ENCODE measurements around the gene CFAP97D1. TPM values are rescaled to one million over a fixed set of nuclear protein-coding genes. Genes with fewer than 3 reads are reported as not detected.

Gene CFAP97D1
- total RNA-seq, 1 experiment from 2014 or later = 0.13 TPM

DNA sequence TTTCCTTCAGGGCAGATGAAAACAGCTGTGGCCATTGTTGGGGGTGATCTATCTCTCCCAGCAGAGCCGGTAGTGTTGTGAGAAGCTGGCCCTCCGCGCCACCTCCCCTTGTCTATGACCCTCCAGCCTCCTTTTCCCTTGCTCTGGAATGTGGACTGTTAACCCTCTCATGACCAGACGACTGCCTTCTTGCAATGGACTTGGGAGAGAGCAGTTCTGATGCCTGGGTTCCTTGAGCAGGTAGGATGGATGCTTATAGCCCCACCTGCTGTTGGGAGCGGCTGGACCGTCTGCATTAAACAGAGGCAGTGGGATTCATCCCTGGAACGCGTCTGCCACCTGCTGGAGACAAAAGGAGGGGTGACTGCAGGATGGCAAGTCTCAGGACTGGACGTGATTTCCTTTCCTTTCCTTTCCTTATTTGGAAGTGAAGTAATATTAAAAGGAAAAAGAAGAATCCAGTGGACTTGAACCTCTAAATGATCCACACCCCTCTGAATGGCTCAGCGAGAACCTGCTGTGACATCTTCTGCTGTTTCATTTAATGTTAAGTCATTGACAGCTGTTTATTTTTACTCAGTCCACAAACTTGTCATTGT lies 19.9 kb upstream of the CFAP97D1 start:
- no peak for TF ChIP-seq ELF4 (CRISPR knock-in tag; IDR thresholded peaks at IDR 0.05; ENCODE audit: low read depth)
- TF ChIP-seq, protein P1, sequence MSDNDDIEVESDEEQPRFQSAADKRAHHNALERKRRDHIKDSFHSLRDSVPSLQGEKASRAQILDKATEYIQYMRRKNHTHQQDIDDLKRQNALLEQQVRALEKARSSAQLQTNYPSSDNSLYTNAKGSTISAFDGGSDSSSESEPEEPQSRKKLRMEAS (CRISPR knock-in tag; IDR thresholded peaks at IDR 0.05) = 0 out of 2 replicates have a peak, but pooled peaks have one; percentile 60
- TF ChIP-seq NFYB (CRISPR knock-in tag; conservative IDR thresholded peaks at IDR 0.05; ENCODE audit: low read depth) = no peak
- peak; percentile 39; the same call in 1 of the 2 replicates for TF ChIP-seq GABPB1 (CRISPR knock-in tag; IDR thresholded peaks at IDR 0.05)
- TF ChIP-seq, protein P2, sequence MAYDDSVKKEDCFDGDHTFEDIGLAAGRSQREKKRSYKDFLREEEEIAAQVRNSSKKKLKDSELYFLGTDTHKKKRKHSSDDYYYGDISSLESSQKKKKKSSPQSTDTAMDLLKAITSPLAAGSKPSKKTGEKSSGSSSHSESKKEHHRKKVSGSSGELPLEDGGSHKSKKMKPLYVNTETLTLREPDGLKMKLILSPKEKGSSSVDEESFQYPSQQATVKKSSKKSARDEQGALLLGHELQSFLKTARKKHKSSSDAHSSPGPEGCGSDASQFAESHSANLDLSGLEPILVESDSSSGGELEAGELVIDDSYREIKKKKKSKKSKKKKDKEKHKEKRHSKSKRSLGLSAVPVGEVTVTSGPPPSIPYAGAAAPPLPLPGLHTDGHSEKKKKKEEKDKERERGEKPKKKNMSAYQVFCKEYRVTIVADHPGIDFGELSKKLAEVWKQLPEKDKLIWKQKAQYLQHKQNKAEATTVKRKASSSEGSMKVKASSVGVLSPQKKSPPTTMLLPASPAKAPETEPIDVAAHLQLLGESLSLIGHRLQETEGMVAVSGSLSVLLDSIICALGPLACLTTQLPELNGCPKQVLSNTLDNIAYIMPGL (CRISPR knock-in tag; IDR thresholded peaks at IDR 0.05) = peak; percentile 68; the same call in 1 of the 2 replicates
- TF ChIP-seq, protein P3, sequence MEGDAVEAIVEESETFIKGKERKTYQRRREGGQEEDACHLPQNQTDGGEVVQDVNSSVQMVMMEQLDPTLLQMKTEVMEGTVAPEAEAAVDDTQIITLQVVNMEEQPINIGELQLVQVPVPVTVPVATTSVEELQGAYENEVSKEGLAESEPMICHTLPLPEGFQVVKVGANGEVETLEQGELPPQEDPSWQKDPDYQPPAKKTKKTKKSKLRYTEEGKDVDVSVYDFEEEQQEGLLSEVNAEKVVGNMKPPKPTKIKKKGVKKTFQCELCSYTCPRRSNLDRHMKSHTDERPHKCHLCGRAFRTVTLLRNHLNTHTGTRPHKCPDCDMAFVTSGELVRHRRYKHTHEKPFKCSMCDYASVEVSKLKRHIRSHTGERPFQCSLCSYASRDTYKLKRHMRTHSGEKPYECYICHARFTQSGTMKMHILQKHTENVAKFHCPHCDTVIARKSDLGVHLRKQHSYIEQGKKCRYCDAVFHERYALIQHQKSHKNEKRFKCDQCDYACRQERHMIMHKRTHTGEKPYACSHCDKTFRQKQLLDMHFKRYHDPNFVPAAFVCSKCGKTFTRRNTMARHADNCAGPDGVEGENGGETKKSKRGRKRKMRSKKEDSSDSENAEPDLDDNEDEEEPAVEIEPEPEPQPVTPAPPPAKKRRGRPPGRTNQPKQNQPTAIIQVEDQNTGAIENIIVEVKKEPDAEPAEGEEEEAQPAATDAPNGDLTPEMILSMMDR (IDR thresholded peaks at IDR 0.05) = peak; percentile 94
- TF ChIP-seq, protein P4, sequence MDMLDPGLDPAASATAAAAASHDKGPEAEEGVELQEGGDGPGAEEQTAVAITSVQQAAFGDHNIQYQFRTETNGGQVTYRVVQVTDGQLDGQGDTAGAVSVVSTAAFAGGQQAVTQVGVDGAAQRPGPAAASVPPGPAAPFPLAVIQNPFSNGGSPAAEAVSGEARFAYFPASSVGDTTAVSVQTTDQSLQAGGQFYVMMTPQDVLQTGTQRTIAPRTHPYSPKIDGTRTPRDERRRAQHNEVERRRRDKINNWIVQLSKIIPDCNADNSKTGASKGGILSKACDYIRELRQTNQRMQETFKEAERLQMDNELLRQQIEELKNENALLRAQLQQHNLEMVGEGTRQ (CRISPR knock-in tag; IDR thresholded peaks at IDR 0.05) = 0 out of 2 replicates have a peak, but pooled peaks have one; percentile 43
- no peak for TF ChIP-seq EMX1 (CRISPR knock-in tag; IDR thresholded peaks at IDR 0.05)
- TF ChIP-seq SP1 (CRISPR knock-in tag; conservative IDR thresholded peaks at IDR 0.05) = peak; percentile 62; the same call in 1 of the 2 replicates
- peak; percentile 85; the same call in 1 of the 2 replicates for TF ChIP-seq ETV6 (CRISPR knock-in tag; IDR thresholded peaks at IDR 0.05)
- TF ChIP-seq TEAD1 (CRISPR knock-in tag; IDR thresholded peaks at IDR 0.05) = peak; percentile 95; the same call in 1 of the 2 replicates
- peak; percentile 84 for TF ChIP-seq TEAD4 (CRISPR knock-in tag; IDR thresholded peaks at IDR 0.05)
- POLR2A ChIA-PET = interaction anchor here (1.1 to 1.6 kb wide), 3 partner anchors 65 to 81 kb away, joined by 3 to 7 read pairs (median 7); no protein-coding TSS in a partner anchor
- H3K27ac Mint-ChIP-seq = no peak overlapping the region

DNA sequence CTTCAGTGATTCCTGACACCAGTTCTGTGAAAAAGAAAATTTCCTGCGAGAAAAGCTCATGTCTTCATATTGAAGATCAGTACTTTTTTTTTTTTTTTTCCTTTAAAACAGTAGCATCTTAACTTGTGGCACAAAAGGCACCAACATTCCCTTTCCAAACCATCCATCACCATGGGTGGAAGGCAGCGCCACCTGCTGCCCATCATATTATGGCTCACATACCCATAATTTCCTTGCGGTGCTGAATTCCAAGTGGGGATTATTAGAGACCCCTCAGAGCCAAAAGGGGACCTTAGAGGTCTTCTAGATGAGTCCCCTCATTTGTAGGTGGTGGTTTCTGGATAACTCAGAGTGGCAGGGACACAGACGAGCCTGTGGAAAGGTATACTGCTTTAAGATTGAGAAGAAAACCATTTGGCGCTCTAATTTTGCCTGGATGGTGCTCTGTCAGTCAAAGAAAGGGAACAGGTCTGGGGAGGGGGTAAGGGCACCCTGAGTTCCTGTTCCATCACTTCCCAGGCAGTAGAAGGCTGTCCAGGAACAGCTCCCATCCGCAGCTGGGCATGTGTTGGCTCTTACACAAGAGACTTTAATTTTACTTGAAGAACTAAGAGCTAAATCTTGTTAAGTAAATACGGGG lies 13.7 kb upstream of the CFAP97D1 start:
- no peak overlapping the region for H3K27ac Mint-ChIP-seq
- POLR2A ChIA-PET = interaction anchor here (0.7 to 0.8 kb wide), 2 partner anchors 11 to 1082 kb away, joined by 3 to 5 read pairs; no protein-coding TSS in a partner anchor
- ATAC-seq = peak; percentile 50
- no peaks in the 10 kb centered on the region for H3K9me3 Mint-ChIP-seq
- peak; percentile 86 for DNase-seq (ENCODE audit: low spot score)
- TF ChIP-seq ELF4 (CRISPR knock-in tag; IDR thresholded peaks at IDR 0.05; ENCODE audit: low read depth) = no peak
- TF ChIP-seq, protein P3 (IDR thresholded peaks at IDR 0.05) = peak; percentile 82
- TF ChIP-seq IRF2 (CRISPR knock-in tag; IDR thresholded peaks at IDR 0.05; ENCODE audit: borderline replicate concordance, low read depth) = no peak
- CTCF ChIA-PET = interaction anchor here (0.5 to 14.2 kb wide), 23 partner anchors 11 to 398 kb away, joined by 3 to 476 read pairs (median 4); partner anchors contain the start of genes CD300LG and DUSP3
- H3K27me3 Mint-ChIP-seq (ENCODE audit: low read depth) = no peaks in the 10 kb centered on the region
- H3K36me3 Mint-ChIP-seq = peaks cover 23% of the 10 kb centered on the region
- no peak overlapping the region for H3K4me3 Mint-ChIP-seq
- peaks cover 9% of the 10 kb centered on the region for H3K4me1 Mint-ChIP-seq

More for the DNA sequence above, 19.9 kb upstream of the CFAP97D1 start:
- Mint-ChIP-seq H3K27me3 (ENCODE audit: low read depth) (peaks cover 18% of the 10 kb centered on the region), H3K4me3 (peak overlapping the region; percentile 28), H3K9me3 (no peaks in the 10 kb centered on the region), H3K4me1 (peaks cover 36% of the 10 kb centered on the region), H3K36me3 (no peaks in the 10 kb centered on the region)
- CTCF ChIA-PET = interaction anchor here (0.6 to 14.2 kb wide), 39 partner anchors 10 to 361 kb away, joined by 3 to 476 read pairs (median 4); partner anchors contain the start of genes ARL4D, CD300LG, DHX8 and DUSP3
- ATAC-seq (peak; percentile 81), DNase-seq (ENCODE audit: low spot score) (peak; percentile 99)
